GM12891 (cell line): Measurements from ENCODE around the gene SLC25A29.
"Not testable (repeated sequence)": the region's sequence is repeated elsewhere in the genome, so short reads cannot be mapped to it uniquely, and the experiment has no call there.

Experiments
- DNase-seq: peaks from one replicate; pipeline ENCODE4 v3.0.0; 2011; ENCODE audit warnings: low spot score; ENCODE audit not compliant: insufficient read length
- FAIRE-seq: peaks from 2 replicates; lab custom pipeline; 2011; peaks lifted over from hg19 to GRCh38; lab: Jason Lieb, UNC
- PAX5 ChIP-seq: IDR thresholded peaks from 2 replicates; pipeline ENCODE4 v1.6.1; 2011; ENCODE audit warnings: low read length, moderate library complexity, mild to moderate bottlenecking; ENCODE audit not compliant: insufficient read depth, severe bottlenecking
- POLR2A ChIP-seq: IDR thresholded peaks from 2 replicates; pipeline ENCODE4 v1.6.1; 2011; ENCODE audit warnings: low read depth, low read length, control low read depth
- POLR2AphosphoS5 ChIP-seq: IDR thresholded peaks from 2 replicates; pipeline ENCODE4 v1.6.1; 2011; ENCODE audit warnings: low read depth, low read length, control low read depth
- POU2F2 ChIP-seq: IDR thresholded peaks from 2 replicates; pipeline ENCODE4 v1.6.1; 2011; ENCODE audit warnings: low read depth, mild to moderate bottlenecking, control low read depth, low read length, moderate library complexity
- SPI1 ChIP-seq: IDR thresholded peaks from 2 replicates; pipeline ENCODE4 v1.6.1; 2011; ENCODE audit warnings: low read depth, low read length, control low read depth
- TAF1 ChIP-seq: IDR thresholded peaks from 2 replicates; pipeline ENCODE4 v1.6.1; 2011; ENCODE audit warnings: low read depth, low read length, control low read depth

Gene SLC25A29

DNA sequence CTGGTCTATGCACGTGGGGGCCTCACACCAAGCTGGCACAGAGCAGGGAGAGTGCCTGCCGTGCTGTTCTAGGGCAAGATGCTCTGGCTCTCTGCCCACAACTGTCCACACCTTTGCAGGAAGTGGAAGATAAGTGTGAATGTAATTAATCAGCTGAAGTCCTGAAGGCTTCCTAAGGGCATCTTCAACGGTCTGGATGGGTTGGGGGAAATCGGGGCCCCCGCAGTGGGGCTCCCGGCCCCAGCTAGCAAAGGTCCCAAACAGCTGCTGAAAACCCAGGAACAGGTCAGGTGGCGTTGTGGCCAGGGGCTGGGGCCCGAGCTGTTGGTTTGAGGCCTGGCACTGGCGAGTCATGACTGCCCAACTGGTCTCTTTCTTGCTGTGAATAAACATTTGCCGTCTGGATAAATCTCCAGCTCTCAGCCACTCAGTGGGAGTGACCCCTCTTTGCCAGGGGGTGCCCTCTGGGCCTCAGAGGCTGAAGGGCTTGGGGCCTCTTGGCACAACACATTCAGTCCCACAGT, 6.7 kb upstream of the SLC25A29 start:
- FAIRE-seq (no peak), DNase-seq (no peak)
- TF ChIP-seq SPI1 (no peak), POLR2AphosphoS5 (no peak), POLR2A (no peak), PAX5 (no peak), POU2F2 (no peak)

DNA sequence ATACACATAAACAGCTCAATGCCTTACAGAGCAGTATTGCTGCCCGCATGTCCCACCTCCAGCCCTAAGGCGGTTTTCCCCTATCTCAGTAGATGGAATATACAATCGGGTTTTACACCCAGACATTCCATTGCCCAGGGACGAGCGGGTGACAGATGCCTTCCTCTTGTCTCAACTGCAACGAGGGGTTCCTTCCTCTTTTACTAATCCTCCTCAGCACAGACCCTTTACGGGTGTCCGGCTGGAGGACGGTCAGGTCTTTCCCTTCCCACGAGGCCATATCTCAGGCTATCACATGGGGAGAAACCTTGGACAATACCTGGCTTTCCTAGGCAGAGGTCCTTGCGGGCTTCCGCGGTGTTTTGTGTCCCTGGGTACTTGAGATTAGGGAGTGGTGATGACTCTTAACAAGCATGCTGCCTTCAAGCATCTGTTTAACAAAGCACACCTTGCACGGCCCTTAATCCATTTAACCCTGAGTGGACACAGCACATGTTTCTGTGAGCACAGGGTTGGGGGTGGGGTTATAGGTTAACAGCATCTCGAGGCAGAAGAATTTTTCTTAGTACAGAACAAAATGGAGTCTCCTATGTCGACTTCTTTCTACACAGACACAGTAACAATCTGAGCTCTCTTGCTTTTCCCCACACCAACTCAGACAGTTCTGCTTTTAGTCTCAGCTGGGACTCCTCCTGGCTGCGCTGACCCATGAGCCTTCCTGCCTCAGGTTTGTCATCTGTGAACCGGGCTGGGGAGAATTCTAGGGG, 6.0 kb upstream of the SLC25A29 start:
- FAIRE-seq, DNase-seq: not testable (repeated sequence)

DNA sequence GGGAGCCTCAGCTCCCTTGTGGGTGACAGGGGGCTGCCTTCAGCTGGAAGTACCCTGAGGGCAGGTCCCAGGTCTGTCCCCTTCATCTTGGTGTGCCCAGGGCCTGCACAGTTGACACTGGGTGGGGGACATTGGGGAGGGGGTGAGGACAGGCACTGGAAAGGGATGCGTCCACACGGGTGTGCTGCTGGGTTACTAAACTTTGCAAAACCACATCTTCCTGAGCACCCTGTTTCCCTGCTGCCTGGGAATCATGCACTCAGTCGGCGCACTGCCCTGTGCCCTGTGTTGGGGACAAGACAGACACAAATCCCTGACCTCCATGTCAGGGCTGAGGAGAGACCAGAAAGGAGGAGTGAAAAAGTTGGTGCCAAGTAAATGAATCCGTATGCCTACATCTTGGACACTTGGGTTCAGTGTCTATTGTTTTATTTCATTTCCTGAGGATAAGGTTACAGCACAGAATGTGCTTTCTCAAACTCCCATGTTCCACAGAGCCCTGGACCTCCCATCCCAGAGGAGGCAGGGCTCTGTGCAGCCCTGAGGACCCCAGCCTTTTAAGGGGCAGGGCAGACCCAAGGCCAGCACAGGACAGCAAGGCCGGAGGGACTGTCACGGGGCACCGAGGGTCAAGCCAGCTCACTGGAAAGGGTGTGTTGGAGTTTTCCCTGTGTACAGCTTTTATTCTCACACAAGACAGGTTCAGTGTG, 2.9 kb upstream of the SLC25A29 start:
- DNase-seq: no peak
- FAIRE-seq: no peak
- TF ChIP-seq TAF1 (no peak), POLR2AphosphoS5 (no peak), POU2F2 (no peak), SPI1 (no peak), PAX5 (no peak), POLR2A (no peak)

DNA sequence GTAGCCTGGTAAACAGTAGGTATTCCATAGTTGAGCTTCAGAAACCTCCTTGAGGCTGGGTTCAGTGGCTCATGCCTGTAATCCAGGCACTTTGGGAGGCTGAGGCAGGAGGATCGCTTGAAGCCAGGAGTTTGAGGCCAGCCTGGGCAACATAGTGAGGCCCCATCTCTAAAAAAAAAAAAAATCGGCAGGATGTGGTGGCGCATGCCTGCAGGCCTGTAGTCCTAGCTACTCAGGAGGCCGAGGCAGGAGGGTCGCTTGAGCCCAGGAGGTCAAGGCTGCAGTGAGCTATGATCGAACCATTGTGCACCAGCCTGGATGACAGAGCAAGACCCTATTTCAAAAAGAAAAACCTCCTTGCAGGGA, 2.2 kb upstream of the SLC25A29 start:
- not testable (repeated sequence) for DNase-seq, FAIRE-seq

DNA sequence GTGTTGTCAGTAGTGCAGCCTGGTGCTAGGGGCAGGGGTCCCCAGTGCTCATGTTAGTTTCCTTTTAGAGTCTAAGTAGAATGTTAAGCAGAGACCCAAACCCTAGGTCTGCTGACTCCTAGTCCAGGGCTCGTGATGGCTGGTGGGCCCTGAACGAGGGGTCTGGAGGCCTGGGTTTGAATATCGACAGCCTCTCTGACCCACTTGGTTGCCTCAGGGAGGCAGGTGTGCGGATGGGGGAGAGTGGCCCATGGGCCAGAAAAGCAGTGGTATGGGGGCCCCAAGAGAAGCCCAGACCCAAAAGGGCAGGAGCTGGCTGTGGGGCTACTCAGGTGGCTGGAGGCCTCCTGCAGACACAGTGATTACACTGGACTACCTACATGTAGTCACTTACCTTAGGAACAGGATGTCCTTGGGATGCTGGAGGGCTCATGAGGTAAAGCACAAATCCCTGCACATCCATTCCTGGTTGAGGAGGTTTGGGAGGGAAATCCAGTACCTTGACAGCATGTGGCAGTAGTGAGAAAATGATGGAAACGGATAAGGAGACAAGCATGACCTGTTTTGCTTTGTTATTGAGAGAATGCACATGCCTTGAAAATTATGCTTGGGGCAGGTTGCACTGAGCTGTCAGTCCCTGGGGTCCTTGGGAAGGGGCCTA, 1.7 kb upstream of the SLC25A29 start:
- TF ChIP-seq PAX5 (no peak), TAF1 (no peak), POU2F2 (no peak), POLR2A (no peak), POLR2AphosphoS5 (no peak), SPI1 (no peak)
- FAIRE-seq: no peak
- no peak for DNase-seq

DNA sequence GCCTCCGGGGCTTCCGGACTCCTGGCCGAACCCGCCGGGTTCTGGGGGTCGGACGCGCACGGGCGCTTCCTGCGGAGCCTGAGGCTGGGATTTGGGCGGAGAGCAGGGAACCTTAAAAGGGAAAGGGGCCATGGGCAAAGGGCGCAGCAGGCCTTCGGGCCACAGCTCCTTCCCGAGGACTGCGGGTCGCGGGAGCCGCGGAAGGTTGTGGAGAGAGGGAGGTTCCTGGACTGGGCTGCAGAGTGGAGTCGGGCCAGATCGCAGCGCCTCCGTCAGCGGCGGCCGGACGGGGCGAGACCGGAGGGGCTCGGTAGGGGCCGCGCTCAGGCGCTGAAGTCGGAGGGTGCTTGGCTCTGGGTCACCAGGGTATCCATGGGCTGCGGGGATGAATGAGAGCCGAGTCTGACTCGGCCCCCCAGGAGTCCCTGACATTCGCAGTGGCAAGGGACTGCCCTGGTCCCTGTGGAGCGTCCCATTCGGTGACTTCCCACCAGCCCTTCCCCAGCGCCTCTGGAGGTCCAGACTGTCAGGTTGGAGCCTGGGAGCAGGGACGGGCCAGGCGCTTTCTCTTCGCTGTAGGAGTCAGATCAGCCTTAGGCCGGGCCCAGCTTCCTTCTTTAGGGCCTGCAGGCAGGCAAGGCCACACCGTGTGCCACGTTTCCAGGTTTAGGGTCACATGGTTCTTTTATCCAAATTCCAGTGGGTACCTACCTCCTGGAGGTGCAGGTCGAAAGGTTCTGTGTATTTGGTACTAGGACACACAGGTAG, 938 bp upstream of the SLC25A29 start:
- DNase-seq (peak; percentile 39), FAIRE-seq (peak; percentile 57)
- TF ChIP-seq SPI1 (no peak), POU2F2 (no peak), POLR2A (no peak), PAX5 (no peak), POLR2AphosphoS5 (no peak), TAF1 (no peak)

DNA sequence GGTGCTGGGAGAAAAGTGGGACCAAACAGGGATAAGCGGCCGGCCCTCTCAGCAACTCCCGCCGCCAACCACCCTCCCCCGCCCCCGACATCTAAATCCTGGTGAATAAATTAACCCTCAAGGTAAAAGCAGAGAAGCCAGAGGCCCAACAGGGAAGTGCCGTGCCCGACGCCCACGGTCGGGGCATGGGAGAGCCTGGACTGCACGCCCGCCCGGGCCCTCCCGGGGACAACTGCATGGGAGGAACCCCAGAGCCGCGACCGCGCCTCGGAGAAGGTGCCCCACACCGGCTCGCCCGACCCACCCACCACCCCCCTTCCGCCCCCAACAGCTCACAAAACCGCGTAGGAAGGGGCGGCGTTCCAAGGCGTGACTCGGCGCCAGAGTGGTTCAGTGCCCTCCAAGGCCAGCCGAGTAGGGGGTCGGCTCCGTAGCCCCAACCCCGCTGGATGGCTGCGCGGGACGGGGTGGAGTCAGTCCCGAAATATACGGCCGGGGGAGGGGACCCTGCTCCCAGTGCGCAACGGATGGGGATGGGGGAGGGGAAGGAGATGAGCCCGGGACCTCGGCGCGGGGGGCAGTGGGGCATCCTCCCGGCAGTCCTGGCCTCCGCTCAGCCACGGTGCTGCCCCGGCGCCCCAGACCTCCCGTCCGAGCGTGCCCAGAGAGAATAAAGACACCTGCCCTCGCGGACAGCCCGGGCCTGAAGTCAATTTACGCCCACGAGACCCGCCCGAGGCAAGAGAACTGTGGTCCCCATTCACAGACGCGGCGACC, 732 bp downstream of the SLC25A29 start:
- no peak for DNase-seq
- TF ChIP-seq TAF1 (no peak), PAX5 (no peak), SPI1 (0 out of 2 replicates have a peak, but pooled peaks have one; percentile 16)
- FAIRE-seq: no peak

DNA sequence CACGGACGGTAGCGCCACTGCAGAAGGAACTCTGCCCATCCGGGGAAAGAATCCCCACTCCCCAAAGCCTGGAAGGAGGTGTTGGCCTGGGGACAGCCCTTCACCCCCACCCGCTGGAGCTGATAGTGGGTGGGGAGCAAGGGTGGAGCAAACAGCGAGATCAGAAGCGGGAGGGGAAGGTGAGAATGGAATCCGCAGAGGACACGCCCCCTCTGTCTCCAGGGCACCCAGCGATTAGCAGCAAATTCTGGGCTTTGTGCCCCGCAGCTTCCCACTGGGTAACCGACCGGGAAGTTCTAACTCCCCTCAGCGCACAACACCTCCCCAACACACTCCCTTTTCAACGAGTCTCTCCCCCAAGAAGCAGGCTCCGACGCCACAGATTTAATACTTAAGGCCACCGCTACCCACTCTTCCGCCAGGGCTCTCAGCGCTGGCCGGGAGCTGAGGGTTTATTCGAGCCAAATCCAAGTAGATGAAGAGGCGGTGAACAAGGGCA, 1.4 kb downstream of the SLC25A29 start:
- FAIRE-seq (peak; percentile 73), DNase-seq (no peak)
- no peak for TF ChIP-seq TAF1
- no peak for TF ChIP-seq POU2F2

DNA sequence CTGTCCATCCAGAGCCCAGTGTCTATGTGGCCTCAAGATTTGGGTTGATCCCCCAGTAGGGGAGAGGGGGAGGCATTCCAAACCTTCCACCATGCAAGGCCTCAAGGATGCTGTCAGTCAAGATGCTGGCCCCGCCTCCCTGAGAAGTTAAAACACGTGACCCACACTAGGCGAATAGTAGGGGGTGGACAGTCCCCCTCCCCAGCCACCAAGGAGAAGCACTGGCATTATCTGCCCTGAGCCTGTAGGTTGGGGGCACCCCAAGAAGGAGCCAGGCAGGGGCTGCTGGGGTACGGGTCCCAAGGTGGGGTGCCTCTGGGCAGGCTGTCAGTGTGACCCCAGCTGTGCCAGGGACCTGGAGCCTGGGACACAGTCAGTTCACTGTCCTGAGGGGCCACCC, 2.3 kb downstream of the SLC25A29 start:
- no peak for DNase-seq

More for the DNA sequence above, 2.3 kb downstream of the SLC25A29 start:
- TF ChIP-seq SPI1 (no peak), PAX5 (no peak), POLR2AphosphoS5 (no peak), TAF1 (no peak), POLR2A (no peak), POU2F2 (no peak)
- no peak for FAIRE-seq
